ENCODE results near the gene CD244. TPM values are rescaled to one million over a fixed set of nuclear protein-coding genes. Genes with fewer than 3 reads are reported as not detected.
A peak's percentile ranks its signal among the peaks of the same experiment; 100 is the strongest.

Gene CD244
- total RNA-seq, 1 donor, result not detected

- H3K4me2 ChIP-seq (ENCODE audit: insufficient read depth, low read length), result no peak overlapping the region
- H3K9me3 ChIP-seq (ENCODE audit: low read depth, low read length), result no peaks in the 10 kb centered on the region
- DNase-seq (ENCODE audit: insufficient read length, low spot score, missing footprints), result peak; percentile 58
- H3K27me3 ChIP-seq (ENCODE audit: insufficient read depth, low read length), result no peaks in the 10 kb centered on the region
- no peaks in the 10 kb centered on the region for H3K79me2 ChIP-seq (ENCODE audit: insufficient read depth, low read length)
- H3K4me3 ChIP-seq (ENCODE audit: insufficient read depth, low read length), result no peak overlapping the region
- H3K27ac ChIP-seq (ENCODE audit: low read depth, low read length), result no peak overlapping the region
- no peaks in the 10 kb centered on the region for H3K4me1 ChIP-seq (ENCODE audit: insufficient read depth, low read length)
- no peaks in the 10 kb centered on the region for H4K20me1 ChIP-seq (ENCODE audit: insufficient read depth, low read length)
- no peak for TF ChIP-seq CTCF (IDR thresholded peaks at IDR 0.05; ENCODE audit: extremely low read depth, low read depth, low read length)
- no peak overlapping the region for H2AFZ ChIP-seq (ENCODE audit: low read length)
- H3K36me3 ChIP-seq (ENCODE audit: insufficient read depth, low read length), result no peaks in the 10 kb centered on the region
These were observed 44.3 kb downstream of the CD244 start for GRCh38 chr1:160818207-160818937.

GRCh38 chr1:160814856-160815255 lies 47.8 kb downstream of the CD244 start:
- no peak for TF ChIP-seq CTCF (IDR thresholded peaks at IDR 0.05; ENCODE audit: extremely low read depth, low read depth, low read length)

GRCh38 chr1:160814316-160814715 lies 48.4 kb downstream of the CD244 start:
- Histone ChIP-seq H3K79me2 (ENCODE audit: insufficient read depth, low read length) (no peaks in the 10 kb centered on the region), H3K9me3 (ENCODE audit: low read depth, low read length) (no peaks in the 10 kb centered on the region), H3K36me3 (ENCODE audit: insufficient read depth, low read length) (no peaks in the 10 kb centered on the region), H3K4me3 (ENCODE audit: insufficient read depth, low read length) (no peak overlapping the region), H3K4me1 (ENCODE audit: insufficient read depth, low read length) (no peaks in the 10 kb centered on the region), H3K27ac (ENCODE audit: low read depth, low read length) (no peak overlapping the region), H3K27me3 (ENCODE audit: insufficient read depth, low read length) (no peaks in the 10 kb centered on the region), H2AFZ (ENCODE audit: low read length) (no peak overlapping the region), H4K20me1 (ENCODE audit: insufficient read depth, low read length) (no peaks in the 10 kb centered on the region), H3K4me2 (ENCODE audit: insufficient read depth, low read length) (no peak overlapping the region)
- no peak for DNase-seq (ENCODE audit: insufficient read length, low spot score, missing footprints)
- TF ChIP-seq CTCF (IDR thresholded peaks at IDR 0.05; ENCODE audit: extremely low read depth, low read depth, low read length), result no peak

More at GRCh38 chr1:160814856-160815255, 47.8 kb downstream of the CD244 start:
- Histone ChIP-seq H4K20me1 (ENCODE audit: insufficient read depth, low read length) (no peaks in the 10 kb centered on the region), H3K36me3 (ENCODE audit: insufficient read depth, low read length) (no peaks in the 10 kb centered on the region), H3K27ac (ENCODE audit: low read depth, low read length) (no peak overlapping the region), H3K4me2 (ENCODE audit: insufficient read depth, low read length) (no peak overlapping the region), H3K4me3 (ENCODE audit: insufficient read depth, low read length) (no peak overlapping the region), H3K4me1 (ENCODE audit: insufficient read depth, low read length) (no peaks in the 10 kb centered on the region), H3K79me2 (ENCODE audit: insufficient read depth, low read length) (no peaks in the 10 kb centered on the region), H3K27me3 (ENCODE audit: insufficient read depth, low read length) (no peaks in the 10 kb centered on the region), H2AFZ (ENCODE audit: low read length) (no peak overlapping the region), H3K9me3 (ENCODE audit: low read depth, low read length) (no peaks in the 10 kb centered on the region)
- DNase-seq (ENCODE audit: insufficient read length, low spot score, missing footprints), result no peak

GRCh38 chr1:160813215-160813614 lies 49.5 kb downstream of the CD244 start:
- H2AFZ ChIP-seq (ENCODE audit: low read length), result no peak overlapping the region
- DNase-seq (ENCODE audit: insufficient read length, low spot score, missing footprints), result no peak
- H3K4me3 ChIP-seq (ENCODE audit: insufficient read depth, low read length), result no peak overlapping the region
- no peaks in the 10 kb centered on the region for H3K79me2 ChIP-seq (ENCODE audit: insufficient read depth, low read length)
- H4K20me1 ChIP-seq (ENCODE audit: insufficient read depth, low read length), result no peaks in the 10 kb centered on the region
- no peak overlapping the region for H3K4me2 ChIP-seq (ENCODE audit: insufficient read depth, low read length)
- H3K27me3 ChIP-seq (ENCODE audit: insufficient read depth, low read length), result no peaks in the 10 kb centered on the region
- H3K36me3 ChIP-seq (ENCODE audit: insufficient read depth, low read length), result no peaks in the 10 kb centered on the region
- TF ChIP-seq CTCF (IDR thresholded peaks at IDR 0.05; ENCODE audit: extremely low read depth, low read depth, low read length), result no peak
- H3K9me3 ChIP-seq (ENCODE audit: low read depth, low read length), result no peaks in the 10 kb centered on the region
- no peak overlapping the region for H3K27ac ChIP-seq (ENCODE audit: low read depth, low read length)
- no peaks in the 10 kb centered on the region for H3K4me1 ChIP-seq (ENCODE audit: insufficient read depth, low read length)

Measured in osteoblast (primary cell).